Small intestine (tissue), 7 donors: ENCODE measurements around the gene RAB21. TPM values are rescaled to one million over a fixed set of nuclear protein-coding genes. Genes with fewer than 3 reads are reported as not detected.
"Not testable (repeated sequence)": the region's sequence is repeated elsewhere in the genome, so short reads cannot be mapped to it uniquely, and the experiment has no call there.

Source experiments
- DNase-seq, 2 donors: peaks; one replicate each; pipeline versions ENCODE4 v3.0.0 to v3.0.0-alpha.2; 2013
- FAIRE-seq: peaks from 2 replicates; lab custom pipeline; 2012; peaks lifted over from hg19 to GRCh38; lab: Jason Lieb, UNC
- H3K27ac ChIP-seq, 3 donors: one replicate each; pipeline ENCODE4 v1.5.1; 2013; ENCODE audit warnings: low read length in 2 of 3, mild to moderate bottlenecking in 2 of 3, control low read depth in 1 of 3, inconsistent platforms in 1 of 3, low read depth in 1 of 3, moderate library complexity in 1 of 3
- H3K27me3 ChIP-seq, 3 donors: one replicate each; pipeline ENCODE4 v1.6.1; 2013; ENCODE audit warnings: low read length in 3 of 3, inconsistent platforms in 1 of 3; ENCODE audit not compliant: control insufficient read depth in 3 of 3, insufficient read depth in 3 of 3
- H3K36me3 ChIP-seq, 3 donors: one replicate each; pipeline ENCODE4 v1.6.1; 2013; ENCODE audit warnings: low read length in 3 of 3, inconsistent platforms in 1 of 3, low read depth in 1 of 3, mild to moderate bottlenecking in 1 of 3, moderate library complexity in 1 of 3; ENCODE audit not compliant: control insufficient read depth in 3 of 3, insufficient read depth in 2 of 3
- H3K4me1 ChIP-seq, 3 donors: one replicate each; pipeline ENCODE4 v1.6.1; 2013; ENCODE audit warnings: low read length in 2 of 3, inconsistent platforms in 1 of 3, low read depth in 1 of 3, mild to moderate bottlenecking in 1 of 3, moderate library complexity in 1 of 3; ENCODE audit not compliant: control insufficient read depth in 3 of 3, insufficient read depth in 2 of 3
- H3K4me3 ChIP-seq, 3 donors: one replicate each; pipeline ENCODE4 v1.5.1; 2013; ENCODE audit warnings: low read length in 3 of 3, control low read depth in 1 of 3, inconsistent platforms in 1 of 3, low read depth in 1 of 3, mild to moderate bottlenecking in 1 of 3, moderate library complexity in 1 of 3
- H3K9me3 ChIP-seq, 2 donors: one replicate each; pipeline ENCODE4 v1.6.1; 2013; ENCODE audit warnings: low read depth in 1 of 2, low read length in 1 of 2; ENCODE audit not compliant: control insufficient read depth in 2 of 2, insufficient read depth in 1 of 2
- WGBS, 3 donors: extraction: QIAGEN DNeasy Blood & Tissue Kit; methylation state at CpG; one replicate each; pipeline ENCODE4 v1.1.7; 2013; 5-methylcytosine and 5-hydroxymethylcytosine counted together
- polyA plus RNA-seq, 4 donors: library from polyadenylated mRNA; stranded (reverse) in 3 of 4; unstranded in 1 of 4; fragments of 200-250 nt in 3 of 4; fragments of 120-200 nt in 1 of 4; gene quantifications; one replicate each; pipeline versions ENCODE4 v1.2.1 to v1.2.3, GENCODE V29; 2013
- donor health status: healthy with polysubstance abuse.
- donor health status: control.
- donor health status: control.
- donor health status: Bipolar disorder and iron deficiency.
- donor health status: healthy.

Gene RAB21
- polyA plus RNA-seq, 4 donors, result 15.4 to 55.7 (median 20.4) TPM

GRCh38 chr12:71791473-71792150, 36.9 kb downstream of the RAB21 start:
- no peaks in the 10 kb centered on the region for H3K9me3 ChIP-seq
- peaks cover 0 to 3% (median 2%) of the 10 kb centered on the region in 3 donors for H3K36me3 ChIP-seq
- DNase-seq (no peak), FAIRE-seq (no peak)
- no peak overlapping the region for H3K27ac ChIP-seq
- no peaks in the 10 kb centered on the region for H3K27me3 ChIP-seq
- WGBS, 3 donors, result 78 to 91% (median 89%) methylated on average over 4 of the region's 4 CpGs
- no peaks in the 10 kb centered on the region for H3K4me1 ChIP-seq
- no peak overlapping the region for H3K4me3 ChIP-seq

GRCh38 chr12:71792599-71792998, 37.9 kb downstream of the RAB21 start:
- DNase-seq (no peak), FAIRE-seq (no peak)
- WGBS, 3 donors, result 21 to 68% (median 35%) methylated on average over 1 of the region's 1 CpG
- H3K27me3 ChIP-seq, result no peaks in the 10 kb centered on the region
- no peaks in the 10 kb centered on the region for H3K4me1 ChIP-seq
- H3K4me3 ChIP-seq, result no peak overlapping the region
- H3K27ac ChIP-seq, result no peak overlapping the region
- H3K36me3 ChIP-seq, result peaks cover 0 to 3% (median 0%) of the 10 kb centered on the region in 3 donors
- no peaks in the 10 kb centered on the region for H3K9me3 ChIP-seq

GRCh38 chr12:71795901-71796300, 41.2 kb downstream of the RAB21 start:
- Histone ChIP-seq H3K4me3 (no peak overlapping the region), H3K4me1 (no peaks in the 10 kb centered on the region), H3K27ac (no peak overlapping the region), H3K27me3 (no peaks in the 10 kb centered on the region), H3K9me3 (no peaks in the 10 kb centered on the region), H3K36me3 (peaks cover 0 to 2% (median 0%) of the 10 kb centered on the region in 3 donors)
- DNase-seq (no peak), FAIRE-seq (no peak)
- WGBS, 3 donors, result 24 to 34% methylated on average over 1 of the region's 1 CpG; no CpG with 5 or more reads in 1 of the 3 donors

GRCh38 chr12:71797531-71797930, 42.9 kb downstream of the RAB21 start:
- no peak for FAIRE-seq
- WGBS, 3 donors, result 73 to 91% (median 88%) methylated on average over 1 of the region's 1 CpG
- no peaks in the 10 kb centered on the region for H3K27me3 ChIP-seq

GRCh38 chr12:71799106-71799505, 44.4 kb downstream of the RAB21 start:
- Histone ChIP-seq H3K27me3 (no peaks in the 10 kb centered on the region), H3K4me1 (no peaks in the 10 kb centered on the region), H3K9me3 (no peaks in the 10 kb centered on the region), H3K36me3 (no peaks in the 10 kb centered on the region), H3K27ac (peak overlapping the region in 1 of 3 donors; percentile 56), H3K4me3 (no peak overlapping the region)
- FAIRE-seq (no peak), DNase-seq (no peak)

More at GRCh38 chr12:71797531-71797930, 42.9 kb downstream of the RAB21 start:
- H3K36me3 ChIP-seq, result no peaks in the 10 kb centered on the region
- H3K9me3 ChIP-seq, result no peaks in the 10 kb centered on the region
- no peak overlapping the region for H3K27ac ChIP-seq
- no peaks in the 10 kb centered on the region for H3K4me1 ChIP-seq
- H3K4me3 ChIP-seq, result no peak overlapping the region
- DNase-seq, result no peak

GRCh38 chr12:71800177-71800576, 45.5 kb downstream of the RAB21 start:
- H3K4me1 ChIP-seq, result no peaks in the 10 kb centered on the region
- WGBS, 3 donors, result 85 to 91% (median 90%) methylated on average over 3 of the region's 3 CpGs
- H3K27me3 ChIP-seq, result no peaks in the 10 kb centered on the region
- H3K4me3 ChIP-seq, result no peak overlapping the region
- H3K9me3 ChIP-seq, result no peaks in the 10 kb centered on the region
- no peak for FAIRE-seq
- H3K27ac ChIP-seq, result no peak overlapping the region
- H3K36me3 ChIP-seq, result no peaks in the 10 kb centered on the region
- no peak for DNase-seq

- 69 to 76% (median 76%) methylated on average over 6 of the region's 6 CpGs for WGBS, 3 donors
- Histone ChIP-seq H3K4me1 (peaks cover 0 to 4% (median 0%) of the 10 kb centered on the region in 3 donors), H3K9me3 (no peaks in the 10 kb centered on the region), H3K4me3 (no peak overlapping the region), H3K36me3 (no peaks in the 10 kb centered on the region), H3K27me3 (peaks cover 0 to 2% (median 0%) of the 10 kb centered on the region in 3 donors), H3K27ac (no peak overlapping the region)
- DNase-seq, result no peak
- FAIRE-seq, result no peak
These were observed 49.8 kb downstream of the RAB21 start for GRCh38 chr12:71804505-71804904.

- no peak overlapping the region for H3K4me3 ChIP-seq
- peaks cover 0 to 2% (median 0%) of the 10 kb centered on the region in 3 donors for H3K27me3 ChIP-seq
- no peak for FAIRE-seq
- no peaks in the 10 kb centered on the region for H3K4me1 ChIP-seq
- WGBS, 3 donors, result 27 to 42% (median 38%) methylated on average over 3 of the region's 3 CpGs
- H3K36me3 ChIP-seq, result no peaks in the 10 kb centered on the region
- H3K9me3 ChIP-seq, result no peaks in the 10 kb centered on the region
- DNase-seq, result peak in 1 of 2 donors; percentile 67
- H3K27ac ChIP-seq, result no peak overlapping the region
These were observed 56.3 kb downstream of the RAB21 start for GRCh38 chr12:71810921-71811320.

GRCh38 chr12:71815242-71815641, 60.6 kb downstream of the RAB21 start:
- not testable (repeated sequence) for FAIRE-seq, H3K9me3 ChIP-seq, H3K4me1 ChIP-seq, H3K4me3 ChIP-seq, H3K36me3 ChIP-seq, H3K27ac ChIP-seq, DNase-seq, H3K27me3 ChIP-seq
- 60 to 75% (median 67%) methylated on average over 6 of the region's 6 CpGs for WGBS, 3 donors
